IMR-90 (cell line): ENCODE results near the gene TMEM8B. TPM values are rescaled to one million over a fixed set of nuclear protein-coding genes. Genes with fewer than 3 reads are reported as not detected.

Source experiments
- ATAC-seq: fragments of 200-7000 bp; cut with Tn5 transposase; 2 replicates; pipeline ENCODE4 v1.9.1; 2020; ENCODE audit warnings: low read depth, mild to moderate bottlenecking, moderate library complexity
- BruUV-seq: library from RNA; stranded (reverse); fragments of 400-500 nt; replicated peaks from 2 replicates; lab custom pipeline; 2021; lab: Mats Ljungman, UMichigan
- CTCF ChIA-PET: fragments of 300-600 bp; formaldehyde crosslinking; extraction: SDS; loops from one replicate; lab custom pipeline; 2021; ENCODE audit warnings: antibody characterized with exemption; lab: Yijun Ruan, JAX
- POLR2A ChIA-PET: fragments of 300-600 bp; sonication (Branson Sonifier 250); formaldehyde crosslinking; loops from one replicate; lab custom pipeline; 2022; ENCODE audit warnings: antibody characterized with exemption; ENCODE audit not compliant: unreplicated experiment; lab: Charles Lee
- DNase-seq: peaks from one replicate; pipeline ENCODE4 v3.0.0; 2013
- H2AFZ ChIP-seq: replicated peaks from 2 replicates; pipeline ENCODE3; 2013; ENCODE audit warnings: low read length, mild to moderate bottlenecking; ENCODE audit not compliant: poor library complexity
- H2AK5ac ChIP-seq: 2 replicates; pipeline ENCODE4 v1.6.1; 2013; ENCODE audit warnings: low read depth, low read length, inconsistent platforms
- H2AK9ac ChIP-seq: replicated peaks from 2 replicates; pipeline ENCODE3; 2013; ENCODE audit warnings: mild to moderate bottlenecking, low read depth, low read length, moderate library complexity; ENCODE audit not compliant: poor library complexity
- H2BK120ac ChIP-seq: 2 replicates; pipeline ENCODE4 v1.6.1; 2013; ENCODE audit warnings: low read depth, low read length, inconsistent platforms
- H2BK15ac ChIP-seq: 3 replicates; pipeline ENCODE4 v1.6.1; 2013; ENCODE audit warnings: low read depth, low read length, inconsistent platforms
- H2BK20ac ChIP-seq: 2 replicates; pipeline ENCODE4 v1.6.1; 2013; ENCODE audit warnings: low read depth, mild to moderate bottlenecking, inconsistent platforms, low read length, moderate library complexity
- H2BK5ac ChIP-seq: 2 replicates; pipeline ENCODE4 v1.6.1; 2013; ENCODE audit warnings: mild to moderate bottlenecking, low read depth, low read length, inconsistent platforms; ENCODE audit not compliant: poor library complexity, severe bottlenecking
- H3K14ac ChIP-seq: replicated peaks from 2 replicates; pipeline ENCODE4 v1.6.1; 2013; ENCODE audit warnings: low read depth, low read length, inconsistent platforms
- H3K18ac ChIP-seq: 2 replicates; pipeline ENCODE4 v1.6.1; 2013; ENCODE audit warnings: low read depth, low read length, control low read depth
- H3K23ac ChIP-seq: 2 replicates; pipeline ENCODE4 v1.6.1; 2013; ENCODE audit warnings: low read depth, low read length, inconsistent platforms
- H3K27ac ChIP-seq: 2 replicates; pipeline ENCODE4 v1.5.1; 2013; ENCODE audit warnings: mild to moderate bottlenecking, control low read depth, low read length; ENCODE audit not compliant: insufficient read depth
- H3K27me3 ChIP-seq: 2 replicates; pipeline ENCODE4 v1.6.1; 2013; ENCODE audit warnings: low read length; ENCODE audit not compliant: control insufficient read depth, insufficient read depth
- H3K36me3 ChIP-seq: 2 replicates; pipeline ENCODE4 v1.6.1; 2013; ENCODE audit warnings: low read length, mixed read lengths; ENCODE audit not compliant: control insufficient read depth, insufficient read depth
- H3K4ac ChIP-seq: 2 replicates; pipeline ENCODE4 v1.6.1; 2013; ENCODE audit warnings: low read depth, low read length, inconsistent platforms
- H3K4me1 ChIP-seq: 2 replicates; pipeline ENCODE4 v1.6.1; 2013; ENCODE audit warnings: low read length, mixed read lengths; ENCODE audit not compliant: control insufficient read depth, insufficient read depth
- H3K4me2 ChIP-seq: 2 replicates; pipeline ENCODE4 v1.6.1; 2013; ENCODE audit warnings: low read depth, mild to moderate bottlenecking, control low read depth, low read length, moderate library complexity
- H3K4me3 ChIP-seq: 2 replicates; pipeline ENCODE4 v1.5.1; 2013; ENCODE audit warnings: low read depth, mild to moderate bottlenecking, control low read depth, low read length, moderate library complexity; ENCODE audit not compliant: insufficient read depth
- H3K56ac ChIP-seq: 2 replicates; pipeline ENCODE4 v1.6.1; 2013; ENCODE audit warnings: low read length, inconsistent platforms; ENCODE audit not compliant: insufficient read depth; ENCODE audit errors: extremely low read depth
- H3K79me1 ChIP-seq, 2 experiments: 2 replicates each; pipeline ENCODE4 v1.6.1; 2013; ENCODE audit warnings: low read length in 2 of 2, inconsistent platforms in 1 of 2, low read depth in 1 of 2
- H3K9ac ChIP-seq: 2 replicates; pipeline ENCODE4 v1.6.1; 2013; ENCODE audit warnings: low read depth, low read length, control low read depth
- H3K9me1 ChIP-seq: 2 replicates; pipeline ENCODE4 v1.6.1; 2013; ENCODE audit warnings: low read length, inconsistent platforms; ENCODE audit not compliant: insufficient read depth
- H3K9me3 ChIP-seq: 2 replicates; pipeline ENCODE4 v1.6.1; 2013; ENCODE audit warnings: low read length; ENCODE audit not compliant: control insufficient read depth, insufficient read depth
- H4K20me1 ChIP-seq: 2 replicates; pipeline ENCODE4 v1.6.1; 2013; ENCODE audit warnings: low read length, inconsistent platforms; ENCODE audit not compliant: insufficient read depth
- H4K5ac ChIP-seq: 2 replicates; pipeline ENCODE4 v1.6.1; 2013; ENCODE audit warnings: mild to moderate bottlenecking, low read depth, low read length, control low read depth
- H4K8ac ChIP-seq, 2 experiments: 2 replicates each; pipeline ENCODE4 v1.6.1; 2013; ENCODE audit warnings: low read depth in 2 of 2, low read length in 2 of 2, control low read depth in 1 of 2, inconsistent platforms in 1 of 2
- H4K91ac ChIP-seq: 2 replicates; pipeline ENCODE4 v1.6.1; 2013; ENCODE audit warnings: low read depth, low read length, inconsistent platforms; ENCODE audit not compliant: insufficient read depth
- CEBPB ChIP-seq: IDR thresholded peaks from 2 replicates; pipeline ENCODE4 v1.6.1; 2012; ENCODE audit warnings: low read depth, low read length, improper control_type of control experiment
- ELK1 ChIP-seq: fragments of 150-350 bp; IDR thresholded peaks from 2 replicates; pipeline ENCODE4 v1.6.1; 2016; ENCODE audit warnings: low read depth, mild to moderate bottlenecking, low read length, moderate library complexity, borderline replicate concordance
- MAFK ChIP-seq: IDR thresholded peaks from 2 replicates; pipeline ENCODE4 v1.6.1; 2012; ENCODE audit warnings: low read depth, low read length, improper control_type of control experiment
- MXI1 ChIP-seq: IDR thresholded peaks from 2 replicates; pipeline ENCODE4 v1.6.1; 2012; ENCODE audit warnings: low read depth, mild to moderate bottlenecking, low read length, moderate library complexity, borderline replicate concordance
- NFE2L2 ChIP-seq: fragments of 150-350 bp; IDR thresholded peaks from 2 replicates; pipeline ENCODE4 v1.6.1; 2016; ENCODE audit warnings: low read depth, mild to moderate bottlenecking, low read length
- POLR2A ChIP-seq: IDR thresholded peaks from 2 replicates; pipeline ENCODE4 v1.6.1; 2012; ENCODE audit warnings: mild to moderate bottlenecking, low read depth, low read length
- RCOR1 ChIP-seq: IDR thresholded peaks from 2 replicates; pipeline ENCODE4 v1.6.1; 2012; ENCODE audit warnings: mild to moderate bottlenecking, low read length, improper control_type of control experiment; ENCODE audit not compliant: insufficient replicate concordance
- RFX5 ChIP-seq: IDR thresholded peaks from 2 replicates; pipeline ENCODE4 v1.8.0; 2012; ENCODE audit warnings: low read depth, mild to moderate bottlenecking, low read length, moderate library complexity
- SMC3 ChIP-seq: fragments of 150-350 bp; IDR thresholded peaks from 2 replicates; pipeline ENCODE4 v1.6.1; 2016; ENCODE audit warnings: low read depth, mild to moderate bottlenecking, antibody characterized with exemption, low read length, moderate library complexity
- USF2 ChIP-seq: fragments of 150-350 bp; IDR thresholded peaks from 2 replicates; pipeline ENCODE4 v1.6.1; 2017; ENCODE audit warnings: mild to moderate bottlenecking, antibody characterized with exemption, low read length, low read depth
- WGBS, 2 experiments: methylation state at CpG; one replicate each; pipeline versions ENCODE4 v1.1.5 to v1.1.7; 2013; ENCODE audit warnings: missing lambda C conversion rate in 2 of 2; ENCODE audit not compliant: insufficient read length in 1 of 2; ENCODE audit errors: extremely low coverage in 2 of 2; 5-methylcytosine and 5-hydroxymethylcytosine counted together
- dilution Hi-C: fragments of 300-500 bp; cut with HindIII; formaldehyde crosslinking; loops from one replicate; pipeline ENCODE4 v1.14.3; 2018; ENCODE audit warnings: low sequenced_read_pairs; ENCODE audit not compliant: unreplicated experiment
- in situ Hi-C: fragments of 300-500 bp; cut with MboI; formaldehyde crosslinking; loops from 3 replicates; pipeline ENCODE4 v1.14.3; 2019; ENCODE audit warnings: low sequenced_read_pairs, inconsistent platforms, mixed read lengths
- intact Hi-C: fragments of 100-400 bp; cut with micrococcal nuclease; formaldehyde crosslinking; loops from 2 replicates; pipeline ENCODE4 v1.10.0; 2022
- polyA plus RNA-seq, 3 experiments: library from polyadenylated mRNA; depleted of rRNA; stranded (reverse); fragments of >200 nt; gene quantifications; 2 replicates each; pipeline ENCODE4 v1.2.3, GENCODE V29; 2012; ENCODE audit warnings: low replicate concordance in 1 of 3
- total RNA-seq: library from RNA; depleted of rRNA; stranded (reverse); fragments of >200 nt; gene quantifications from 2 replicates; pipeline ENCODE4 v1.2.3, GENCODE V29; 2012

The TMEM8B gene
- total and polyA plus RNA-seq, 2 of the 4 experiments (the other 2 are of a cell fraction) = 0.72 to 8.3 TPM

- no peak for TF ChIP-seq MAFK
Measured at GRCh38 chr9:35882263-35882848, 53.3 kb downstream of the TMEM8B start (continued).

- H2AFZ ChIP-seq = no peak overlapping the region
- H3K4me1 ChIP-seq = no peaks in the 10 kb centered on the region
- intact Hi-C loops = loop anchor here (1.0 kb wide), 2 partner anchors 57 to 93 kb away; no protein-coding TSS in a partner anchor
- no peak overlapping the region for H3K23ac ChIP-seq
- BruUV-seq = no TSS peak
- TF ChIP-seq RCOR1 (no peak), ELK1 (no peak), USF2 (no peak), RFX5 (no peak), CEBPB (no peak), NFE2L2 (no peak), SMC3 (no peak), POLR2A (no peak), MXI1 (no peak)
- ChIA-PET CTCF (interaction anchor here (0.6 to 1.7 kb wide), 4 partner anchors 8 to 92 kb away, joined by 3 to 37 read pairs (median 14); partner anchors contain the start of genes FAM221B, NPR2 and TMEM8B), POLR2A (interaction anchor here (1.2 kb wide), 1 partner anchor 93 kb away, joined by 3 read pairs; no protein-coding TSS in a partner anchor)
- H3K27ac ChIP-seq = no peak overlapping the region
- H3K27me3 ChIP-seq = peaks cover 5% of the 10 kb centered on the region
- no peak overlapping the region for H4K5ac ChIP-seq
- no peak overlapping the region for H3K18ac ChIP-seq
- H3K4ac ChIP-seq = no peak overlapping the region
- no peak overlapping the region for H2AK9ac ChIP-seq
- H2BK20ac ChIP-seq = no peak overlapping the region
- no peak overlapping the region for H2BK15ac ChIP-seq
- WGBS, 2 experiments = 50% methylated on average over 1 of the region's 3 CpGs; no CpG with 5 or more reads in 1 of the 2 experiments
- H3K4me2 ChIP-seq = 0 out of 2 replicates have a peak overlapping the region, but pooled peaks have one; percentile 48
- peak; percentile 29 for ATAC-seq
- H2BK120ac ChIP-seq = no peak overlapping the region
- H3K9me1 ChIP-seq = no peaks in the 10 kb centered on the region
- in situ Hi-C loops = loop anchor here (5.0 to 10.0 kb wide), 2 partner anchors 62 to 106 kb away; no protein-coding TSS in a partner anchor
- no peaks in the 10 kb centered on the region for H3K9me3 ChIP-seq
- no peak overlapping the region for H2BK5ac ChIP-seq
- DNase-seq = peak; percentile 21
- no peak overlapping the region for H4K91ac ChIP-seq
- dilution Hi-C loops = no loop called here
- no peak overlapping the region for H2AK5ac ChIP-seq
- no peaks in the 10 kb centered on the region for H3K36me3 ChIP-seq
- H3K79me1 ChIP-seq = no peaks in the 10 kb centered on the region
- H3K9ac ChIP-seq = no peak overlapping the region
- H4K20me1 ChIP-seq = no peaks in the 10 kb centered on the region
- H3K4me3 ChIP-seq = no peak overlapping the region
- no peak overlapping the region for H4K8ac ChIP-seq
- no peak overlapping the region for H3K56ac ChIP-seq
- no peak overlapping the region for H3K14ac ChIP-seq
Measured at GRCh38 chr9:35882996-35883395, 54.0 kb downstream of the TMEM8B start.
